ENCODE measurements around the gene UAP1. TPM values are rescaled to one million over a fixed set of nuclear protein-coding genes. Genes with fewer than 3 reads are reported as not detected.

UAP1 gene
- total RNA-seq, 1 experiment from 2014 or later: 58.9 TPM

GRCh38 chr1:162557536-162557935, 4.0 kb upstream of the UAP1 start:
- Histone ChIP-seq H3K9me3 (ENCODE audit: low read length) (no peaks in the 10 kb centered on the region), H3K79me2 (ENCODE audit: low read length) (peaks cover 10% of the 10 kb centered on the region), H3K27me3 (ENCODE audit: low read length) (no peaks in the 10 kb centered on the region), H3K4me2 (ENCODE audit: low read depth, low read length, poor library complexity, severe bottlenecking) (no peak overlapping the region), H2AFZ (ENCODE audit: low read length) (no peak overlapping the region), H3K27ac (ENCODE audit: low read length) (no peak overlapping the region), H3K4me3 (ENCODE audit: low read length) (no peak overlapping the region), H3K4me1 (ENCODE audit: low read length) (peaks cover 10% of the 10 kb centered on the region), H3K36me3 (ENCODE audit: insufficient read depth, low read length) (no peaks in the 10 kb centered on the region), H4K20me1 (ENCODE audit: insufficient read depth, low read depth, low read length) (no peaks in the 10 kb centered on the region), H3K9me2 (replicated peaks; ENCODE audit: insufficient read depth, low read length) (no peaks in the 10 kb centered on the region), H3K9ac (ENCODE audit: low read length) (no peak overlapping the region)
- DNase-seq: no peak

GRCh38 chr1:162560303-162561036, 1.1 kb upstream of the UAP1 start:
- DNase-seq: peak; percentile 58
- Histone ChIP-seq H4K20me1 (ENCODE audit: insufficient read depth, low read depth, low read length) (no peaks in the 10 kb centered on the region), H3K9ac (ENCODE audit: low read length) (peak overlapping the region; percentile 88)

GRCh38 chr1:162561037-162561615, 396 bp upstream of the UAP1 start:
- Histone ChIP-seq H3K9ac (ENCODE audit: low read length) (peak overlapping the region; percentile 92), H3K27ac (ENCODE audit: low read length) (no peak overlapping the region), H3K4me3 (ENCODE audit: low read length) (peak overlapping the region; percentile 91), H3K4me2 (ENCODE audit: low read depth, low read length, poor library complexity, severe bottlenecking) (peak overlapping the region; percentile 85), H3K36me3 (ENCODE audit: insufficient read depth, low read length) (peaks cover 2% of the 10 kb centered on the region; the same call in 1 of the 2 replicates), H4K20me1 (ENCODE audit: insufficient read depth, low read depth, low read length) (no peaks in the 10 kb centered on the region), H3K4me1 (ENCODE audit: low read length) (peaks cover 38% of the 10 kb centered on the region), H3K9me3 (ENCODE audit: low read length) (no peaks in the 10 kb centered on the region), H2AFZ (ENCODE audit: low read length) (peak overlapping the region; percentile 95), H3K27me3 (ENCODE audit: low read length) (no peaks in the 10 kb centered on the region), H3K79me2 (ENCODE audit: low read length) (peaks cover 46% of the 10 kb centered on the region), H3K9me2 (replicated peaks; ENCODE audit: insufficient read depth, low read length) (no peaks in the 10 kb centered on the region)
- DNase-seq: peak; percentile 99

More at GRCh38 chr1:162560303-162561036, 1.1 kb upstream of the UAP1 start:
- no peak overlapping the region for H3K27ac ChIP-seq (ENCODE audit: low read length)
- peaks cover 37% of the 10 kb centered on the region for H3K4me1 ChIP-seq (ENCODE audit: low read length)
- no peaks in the 10 kb centered on the region for H3K9me2 ChIP-seq (replicated peaks; ENCODE audit: insufficient read depth, low read length)
- H3K27me3 ChIP-seq (ENCODE audit: low read length): no peaks in the 10 kb centered on the region
- H3K9me3 ChIP-seq (ENCODE audit: low read length): no peaks in the 10 kb centered on the region
- peaks cover 39% of the 10 kb centered on the region for H3K79me2 ChIP-seq (ENCODE audit: low read length)
- H3K36me3 ChIP-seq (ENCODE audit: insufficient read depth, low read length): no peaks in the 10 kb centered on the region
- peak overlapping the region; percentile 91 for H3K4me3 ChIP-seq (ENCODE audit: low read length)
- H2AFZ ChIP-seq (ENCODE audit: low read length): peak overlapping the region; percentile 95
- peak overlapping the region; percentile 85 for H3K4me2 ChIP-seq (ENCODE audit: low read depth, low read length, poor library complexity, severe bottlenecking)

- Histone ChIP-seq H4K20me1 (ENCODE audit: insufficient read depth, low read depth, low read length) (no peaks in the 10 kb centered on the region), H3K79me2 (ENCODE audit: low read length) (peaks cover 57% of the 10 kb centered on the region), H3K4me3 (ENCODE audit: low read length) (peak overlapping the region; percentile 91), H3K27me3 (ENCODE audit: low read length) (no peaks in the 10 kb centered on the region), H2AFZ (ENCODE audit: low read length) (no peak overlapping the region), H3K9me3 (ENCODE audit: low read length) (no peaks in the 10 kb centered on the region), H3K27ac (ENCODE audit: low read length) (no peak overlapping the region), H3K4me1 (ENCODE audit: low read length) (peaks cover 38% of the 10 kb centered on the region), H3K4me2 (ENCODE audit: low read depth, low read length, poor library complexity, severe bottlenecking) (peak overlapping the region; percentile 62), H3K9me2 (replicated peaks; ENCODE audit: insufficient read depth, low read length) (no peaks in the 10 kb centered on the region), H3K9ac (ENCODE audit: low read length) (peak overlapping the region; percentile 92), H3K36me3 (ENCODE audit: insufficient read depth, low read length) (peaks cover 6% of the 10 kb centered on the region; the same call in 1 of the 2 replicates)
- peak; percentile 54 for DNase-seq
These were observed 927 bp downstream of the UAP1 start for GRCh38 chr1:162562470-162562828.

- Histone ChIP-seq H3K4me2 (ENCODE audit: low read depth, low read length, poor library complexity, severe bottlenecking) (peak overlapping the region; percentile 12), H2AFZ (ENCODE audit: low read length) (no peak overlapping the region)
These were observed 3.3 kb downstream of the UAP1 start for GRCh38 chr1:162564762-162565218.

GRCh38 chr1:162565460-162565859, 3.9 kb downstream of the UAP1 start:
- peaks cover 19% of the 10 kb centered on the region; the same call in 1 of the 2 replicates for H3K36me3 ChIP-seq (ENCODE audit: insufficient read depth, low read length)
- no peak overlapping the region for H3K27ac ChIP-seq (ENCODE audit: low read length)
- H2AFZ ChIP-seq (ENCODE audit: low read length): no peak overlapping the region
- no peak overlapping the region for H3K9ac ChIP-seq (ENCODE audit: low read length)
- no peak for DNase-seq
- H3K4me2 ChIP-seq (ENCODE audit: low read depth, low read length, poor library complexity, severe bottlenecking): no peak overlapping the region
- no peaks in the 10 kb centered on the region for H4K20me1 ChIP-seq (ENCODE audit: insufficient read depth, low read depth, low read length)
- H3K9me3 ChIP-seq (ENCODE audit: low read length): no peaks in the 10 kb centered on the region
- H3K4me1 ChIP-seq (ENCODE audit: low read length): peaks cover 36% of the 10 kb centered on the region
- no peaks in the 10 kb centered on the region for H3K9me2 ChIP-seq (replicated peaks; ENCODE audit: insufficient read depth, low read length)
- no peak overlapping the region for H3K4me3 ChIP-seq (ENCODE audit: low read length)
- peaks cover 87% of the 10 kb centered on the region for H3K79me2 ChIP-seq (ENCODE audit: low read length)
- H3K27me3 ChIP-seq (ENCODE audit: low read length): no peaks in the 10 kb centered on the region

More at GRCh38 chr1:162564762-162565218, 3.3 kb downstream of the UAP1 start:
- Histone ChIP-seq H3K27me3 (ENCODE audit: low read length) (no peaks in the 10 kb centered on the region), H3K9me2 (replicated peaks; ENCODE audit: insufficient read depth, low read length) (no peaks in the 10 kb centered on the region), H3K9me3 (ENCODE audit: low read length) (no peaks in the 10 kb centered on the region), H3K36me3 (ENCODE audit: insufficient read depth, low read length) (peaks cover 19% of the 10 kb centered on the region; the same call in 1 of the 2 replicates), H4K20me1 (ENCODE audit: insufficient read depth, low read depth, low read length) (no peaks in the 10 kb centered on the region), H3K4me3 (ENCODE audit: low read length) (no peak overlapping the region), H3K9ac (ENCODE audit: low read length) (no peak overlapping the region), H3K27ac (ENCODE audit: low read length) (no peak overlapping the region), H3K4me1 (ENCODE audit: low read length) (peaks cover 38% of the 10 kb centered on the region), H3K79me2 (ENCODE audit: low read length) (peaks cover 81% of the 10 kb centered on the region)
- DNase-seq: no peak

GRCh38 chr1:162566870-162567269, 5.3 kb downstream of the UAP1 start:
- Histone ChIP-seq H3K9ac (ENCODE audit: low read length) (no peak overlapping the region), H4K20me1 (ENCODE audit: insufficient read depth, low read depth, low read length) (no peaks in the 10 kb centered on the region), H3K79me2 (ENCODE audit: low read length) (peaks cover 97% of the 10 kb centered on the region)

GRCh38 chr1:162568802-162569201, 7.3 kb downstream of the UAP1 start:
- Histone ChIP-seq H3K9me2 (replicated peaks; ENCODE audit: insufficient read depth, low read length) (no peaks in the 10 kb centered on the region), H3K36me3 (ENCODE audit: insufficient read depth, low read length) (peaks cover 29% of the 10 kb centered on the region; the same call in 1 of the 2 replicates), H3K27me3 (ENCODE audit: low read length) (no peaks in the 10 kb centered on the region), H3K4me3 (ENCODE audit: low read length) (no peak overlapping the region), H2AFZ (ENCODE audit: low read length) (no peak overlapping the region), H3K27ac (ENCODE audit: low read length) (no peak overlapping the region), H3K4me1 (ENCODE audit: low read length) (peaks cover 16% of the 10 kb centered on the region), H3K4me2 (ENCODE audit: low read depth, low read length, poor library complexity, severe bottlenecking) (no peak overlapping the region), H4K20me1 (ENCODE audit: insufficient read depth, low read depth, low read length) (no peaks in the 10 kb centered on the region), H3K9me3 (ENCODE audit: low read length) (no peaks in the 10 kb centered on the region), H3K9ac (ENCODE audit: low read length) (no peak overlapping the region), H3K79me2 (ENCODE audit: low read length) (peaks cover 97% of the 10 kb centered on the region)
- no peak for DNase-seq

More at GRCh38 chr1:162566870-162567269, 5.3 kb downstream of the UAP1 start:
- Histone ChIP-seq H3K27ac (ENCODE audit: low read length) (no peak overlapping the region), H3K9me2 (replicated peaks; ENCODE audit: insufficient read depth, low read length) (no peaks in the 10 kb centered on the region), H3K36me3 (ENCODE audit: insufficient read depth, low read length) (peaks cover 25% of the 10 kb centered on the region; the same call in 1 of the 2 replicates), H2AFZ (ENCODE audit: low read length) (no peak overlapping the region), H3K4me3 (ENCODE audit: low read length) (no peak overlapping the region), H3K27me3 (ENCODE audit: low read length) (no peaks in the 10 kb centered on the region), H3K9me3 (ENCODE audit: low read length) (no peaks in the 10 kb centered on the region), H3K4me1 (ENCODE audit: low read length) (peaks cover 30% of the 10 kb centered on the region), H3K4me2 (ENCODE audit: low read depth, low read length, poor library complexity, severe bottlenecking) (no peak overlapping the region)
- no peak for DNase-seq
